Astrocyte (in vitro differentiated cells and primary cell): Measurements from ENCODE around the gene HAUS3. TPM values are rescaled to one million over a fixed set of nuclear protein-coding genes. Genes with fewer than 3 reads are reported as not detected.

Experiments used
- DNase-seq: peaks from one replicate; pipeline ENCODE4 v3.0.0-alpha.2; 2010; ENCODE audit warnings: low read depth
- FAIRE-seq: peaks from 2 replicates; lab custom pipeline; 2011; peaks lifted over from hg19 to GRCh38; lab: Jason Lieb, UNC
- H2AFZ ChIP-seq: 2 replicates; pipeline ENCODE4 v1.6.0; 2012; ENCODE audit warnings: low read depth, low read length, inconsistent platforms
- H3K27ac ChIP-seq: 2 replicates; pipeline ENCODE4 v1.5.1; 2011; ENCODE audit warnings: low read depth, low read length, inconsistent platforms
- H3K27me3 ChIP-seq: 2 replicates; pipeline ENCODE4 v1.6.0; 2011; ENCODE audit warnings: low read length, inconsistent platforms; ENCODE audit not compliant: insufficient read depth
- H3K36me3 ChIP-seq: 2 replicates; pipeline ENCODE4 v1.5.1; 2011; ENCODE audit warnings: low read length, inconsistent platforms; ENCODE audit not compliant: insufficient read depth
- H3K4me1 ChIP-seq: 2 replicates; pipeline ENCODE4 v1.5.1; 2011; ENCODE audit warnings: low read length, inconsistent platforms; ENCODE audit not compliant: insufficient read depth
- H3K4me2 ChIP-seq: 2 replicates; pipeline ENCODE4 v1.6.0; 2012; ENCODE audit warnings: low read length, inconsistent platforms
- H3K4me3 ChIP-seq: 2 replicates; pipeline ENCODE4 v1.5.1; 2011; ENCODE audit warnings: low read depth, mild to moderate bottlenecking, low read length, inconsistent platforms; ENCODE audit not compliant: insufficient read depth
- H3K79me2 ChIP-seq: 2 replicates; pipeline ENCODE4 v1.6.0; 2012; ENCODE audit warnings: mild to moderate bottlenecking, low read length, inconsistent platforms; ENCODE audit not compliant: insufficient read depth
- H3K9ac ChIP-seq: 2 replicates; pipeline ENCODE4 v1.6.0; 2012; ENCODE audit warnings: mild to moderate bottlenecking, low read length, inconsistent platforms
- H3K9me3 ChIP-seq: 2 replicates; pipeline ENCODE4 v1.5.1; 2012; ENCODE audit warnings: low read depth, mild to moderate bottlenecking, low read length, inconsistent platforms; ENCODE audit not compliant: insufficient read depth
- H4K20me1 ChIP-seq: 2 replicates; pipeline ENCODE4 v1.6.0; 2012; ENCODE audit warnings: low read length, inconsistent platforms; ENCODE audit not compliant: insufficient read depth
- H3K27ac Mint-ChIP-seq: one replicate; pipeline ENCODE4 v1.8.0; 2021; ENCODE audit warnings: mild to moderate bottlenecking, mixed read lengths; ENCODE audit not compliant: unreplicated experiment
- H3K27me3 Mint-ChIP-seq: one replicate; pipeline ENCODE4 v1.8.0; 2021; ENCODE audit warnings: low read depth, mixed read lengths; ENCODE audit not compliant: unreplicated experiment
- H3K36me3 Mint-ChIP-seq: one replicate; pipeline ENCODE4 v1.8.0; 2021; ENCODE audit warnings: low read depth, mixed read lengths; ENCODE audit not compliant: unreplicated experiment
- H3K4me1 Mint-ChIP-seq: one replicate; pipeline ENCODE4 v1.8.0; 2021; ENCODE audit warnings: low read depth, mixed read lengths; ENCODE audit not compliant: unreplicated experiment
- H3K4me3 Mint-ChIP-seq: one replicate; pipeline ENCODE4 v1.8.0; 2021; ENCODE audit warnings: mild to moderate bottlenecking, moderate library complexity, mixed read lengths; ENCODE audit not compliant: unreplicated experiment
- H3K9me3 Mint-ChIP-seq: one replicate; pipeline ENCODE4 v1.8.0; 2021; ENCODE audit warnings: mild to moderate bottlenecking, mixed read lengths; ENCODE audit not compliant: unreplicated experiment
- CTCF ChIP-seq: IDR thresholded peaks from 2 replicates; pipeline ENCODE4 v1.5.1; 2011; ENCODE audit warnings: low read depth, mild to moderate bottlenecking, inconsistent platforms, low read length, moderate library complexity; ENCODE audit not compliant: insufficient read depth
- EZH2 ChIP-seq: IDR thresholded peaks from 2 replicates; pipeline ENCODE4 v1.6.1; 2012; ENCODE audit warnings: mild to moderate bottlenecking, low read length, inconsistent platforms; ENCODE audit not compliant: insufficient read depth
- total RNA-seq: library from RNA; stranded (reverse); gene quantifications from 2 replicates; pipeline ENCODE4 v1.2.1, GENCODE V29; 2021

HAUS3 gene
- total RNA-seq, 1 donor from 2014 or later, result 10.7 TPM

- H4K20me1 ChIP-seq, result no peaks in the 10 kb centered on the region
- H2AFZ ChIP-seq, result no peak overlapping the region
- FAIRE-seq (no peak), DNase-seq (no peak)
- H3K4me1 ChIP-seq, result peaks cover 5% of the 10 kb centered on the region
- TF ChIP-seq CTCF, result no peak
- no peak for TF ChIP-seq EZH2
- H3K9me3 ChIP-seq, result no peaks in the 10 kb centered on the region
- no peak overlapping the region for H3K27ac ChIP-seq
- H3K9ac ChIP-seq, result no peak overlapping the region
- no peaks in the 10 kb centered on the region for H3K36me3 ChIP-seq
- Mint-ChIP-seq H3K36me3 (no peaks in the 10 kb centered on the region), H3K27me3 (peaks cover 25% of the 10 kb centered on the region), H3K9me3 (no peaks in the 10 kb centered on the region), H3K4me1 (no peaks in the 10 kb centered on the region), H3K27ac (no peak overlapping the region), H3K4me3 (no peak overlapping the region)
- no peaks in the 10 kb centered on the region for H3K27me3 ChIP-seq
- no peak overlapping the region for H3K4me3 ChIP-seq
- H3K79me2 ChIP-seq, result no peaks in the 10 kb centered on the region
- H3K4me2 ChIP-seq, result no peak overlapping the region
Measured at GRCh38 chr4:2266821-2267220, 24.9 kb upstream of the HAUS3 start.

GRCh38 chr4:2266181-2266580 lies 24.3 kb upstream of the HAUS3 start:
- Mint-ChIP-seq H3K36me3 (no peaks in the 10 kb centered on the region), H3K27ac (no peak overlapping the region), H3K27me3 (peaks cover 25% of the 10 kb centered on the region), H3K9me3 (no peaks in the 10 kb centered on the region), H3K4me1 (no peaks in the 10 kb centered on the region), H3K4me3 (no peak overlapping the region)
- Histone ChIP-seq H3K9ac (no peak overlapping the region), H3K27me3 (no peaks in the 10 kb centered on the region), H3K79me2 (peaks cover under 1% of the 10 kb centered on the region), H2AFZ (no peak overlapping the region), H4K20me1 (peaks cover under 1% of the 10 kb centered on the region), H3K4me3 (no peak overlapping the region), H3K9me3 (no peaks in the 10 kb centered on the region), H3K4me1 (peaks cover 5% of the 10 kb centered on the region), H3K4me2 (no peak overlapping the region), H3K36me3 (no peaks in the 10 kb centered on the region), H3K27ac (no peak overlapping the region)
- no peak for TF ChIP-seq CTCF
- TF ChIP-seq EZH2, result no peak
- peak; percentile 11 for DNase-seq
- no peak for FAIRE-seq

- Mint-ChIP-seq H3K27me3 (peaks cover 21% of the 10 kb centered on the region), H3K9me3 (no peaks in the 10 kb centered on the region), H3K4me1 (peaks cover under 1% of the 10 kb centered on the region), H3K36me3 (no peaks in the 10 kb centered on the region), H3K27ac (no peak overlapping the region), H3K4me3 (no peak overlapping the region)
- Histone ChIP-seq H3K27me3 (no peaks in the 10 kb centered on the region), H3K27ac (no peak overlapping the region), H3K79me2 (peaks cover 9% of the 10 kb centered on the region), H3K4me2 (no peak overlapping the region), H3K36me3 (no peaks in the 10 kb centered on the region), H3K4me3 (no peak overlapping the region), H2AFZ (no peak overlapping the region), H3K9ac (no peak overlapping the region), H3K4me1 (peaks cover 10% of the 10 kb centered on the region), H4K20me1 (peaks cover 8% of the 10 kb centered on the region), H3K9me3 (no peaks in the 10 kb centered on the region)
- DNase-seq (no peak), FAIRE-seq (no peak)
- TF ChIP-seq EZH2, result no peak
- no peak for TF ChIP-seq CTCF
Measured at GRCh38 chr4:2265113-2266110, 23.5 kb upstream of the HAUS3 start.
